GM19455 (cell line): ENCODE measurements around the gene UBA5.

Experiments used
- ATAC-seq: cut with Tn5 transposase; IDR thresholded peaks from one replicate; pipeline ENCODE4 v1.9.1; 2021; ENCODE audit not compliant: unreplicated experiment

Gene UBA5

DNA sequence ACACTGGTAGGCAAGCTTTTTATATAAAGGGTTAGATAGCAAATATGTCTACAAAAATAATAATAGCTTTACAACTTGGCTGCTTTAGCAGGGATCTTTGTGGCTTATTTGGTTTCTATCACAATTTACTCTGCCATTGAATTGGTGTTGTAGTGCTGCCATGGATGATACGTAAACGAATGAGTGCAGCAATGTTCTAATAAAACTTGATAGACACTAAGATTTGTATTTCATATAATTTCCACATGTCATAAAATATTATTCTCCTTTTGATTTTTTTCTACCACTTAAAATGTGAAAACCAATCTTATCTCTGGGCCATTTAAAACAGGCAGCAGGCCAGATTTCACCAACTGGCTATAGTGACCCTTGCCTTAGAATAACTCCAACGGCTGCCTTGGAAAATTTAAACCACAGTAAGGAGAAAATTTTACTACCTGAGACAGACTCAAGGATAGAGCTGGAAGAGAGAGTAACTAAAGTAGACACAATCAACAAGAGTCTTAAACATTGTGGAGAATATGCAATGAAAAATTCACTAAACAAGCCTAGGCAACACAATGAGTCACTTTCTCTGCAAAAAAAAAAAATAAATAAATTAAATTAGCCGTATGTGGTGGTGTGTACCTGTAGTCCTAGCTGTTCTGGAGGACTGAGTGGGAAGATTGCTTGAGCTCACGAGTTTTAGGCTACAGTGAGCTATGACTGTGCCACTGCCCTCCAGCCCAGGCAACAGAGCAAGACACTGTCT lies 54.0 kb downstream of the UBA5 start:
- ATAC-seq: no peak

DNA sequence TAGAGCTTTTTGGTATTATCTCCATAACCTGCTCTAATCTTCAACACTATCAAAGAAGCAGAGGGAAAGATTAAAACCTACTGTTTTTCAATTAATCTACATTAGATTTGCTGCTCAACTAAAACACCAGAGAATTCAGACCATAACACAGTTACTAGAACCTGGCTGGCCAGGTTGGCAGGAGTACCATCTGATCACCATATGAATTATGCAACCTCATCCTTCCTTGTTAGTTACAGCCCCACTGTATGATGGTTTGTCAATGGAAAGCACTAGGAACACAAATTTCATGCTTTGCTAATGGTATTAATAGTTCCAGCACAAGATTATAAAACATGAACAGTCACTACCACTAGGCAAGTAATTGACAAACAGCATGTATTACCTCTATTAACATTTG lies 56.2 kb downstream of the UBA5 start:
- no peak for ATAC-seq

DNA sequence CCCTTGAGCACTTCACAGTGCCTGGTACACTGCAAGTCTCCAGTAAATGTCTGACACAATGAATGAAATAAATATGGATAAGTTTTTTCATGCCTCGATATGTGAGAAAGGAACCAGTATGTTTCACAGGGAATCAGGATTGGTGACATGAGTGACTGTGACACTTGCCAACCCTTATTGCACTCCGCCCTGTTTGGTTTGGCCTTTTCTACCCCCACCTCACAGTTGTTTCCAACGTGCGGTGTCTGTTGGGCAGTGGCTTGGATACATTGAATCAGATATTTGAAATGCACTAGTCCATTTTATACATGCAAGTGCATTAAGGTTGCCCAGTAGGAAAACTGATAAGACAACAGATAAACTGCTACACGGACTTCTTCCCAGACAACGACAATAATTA lies 60.1 kb downstream of the UBA5 start:
- no peak for ATAC-seq

DNA sequence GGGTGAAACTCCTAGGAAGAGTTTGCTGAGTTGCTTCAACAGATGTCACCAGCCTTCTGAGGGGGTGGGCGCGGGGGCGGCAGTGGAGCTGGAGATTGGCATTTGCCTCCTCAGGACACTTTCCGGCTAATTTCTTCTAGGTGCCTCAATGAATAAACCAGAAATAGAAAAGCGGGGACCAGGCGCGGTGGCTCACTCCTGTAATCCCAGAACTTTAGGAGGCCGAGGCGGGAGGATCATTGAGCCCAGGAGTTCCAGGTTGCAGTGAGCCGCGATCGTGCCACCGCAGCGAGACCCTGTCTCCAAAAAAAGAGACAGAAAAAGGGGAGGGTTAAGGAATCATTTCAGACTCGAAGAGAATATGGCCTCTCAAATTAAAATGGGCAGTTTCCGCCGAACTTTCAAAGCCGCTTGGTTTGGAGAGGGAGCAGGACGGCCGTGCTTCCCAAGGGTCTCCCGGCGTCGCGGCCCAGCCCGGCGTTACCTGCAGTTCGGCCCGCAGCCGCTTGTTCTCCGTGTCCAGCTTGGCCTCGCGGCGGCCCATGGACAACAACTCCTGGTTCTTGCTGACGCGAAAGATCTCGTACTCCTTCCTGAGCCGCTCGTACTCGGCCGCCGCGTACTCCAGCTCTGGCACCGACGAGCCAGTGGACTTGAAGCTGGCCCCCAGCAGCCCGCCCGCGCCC lies 61.5 kb downstream of the UBA5 start:
- peak; percentile 36 for ATAC-seq

DNA sequence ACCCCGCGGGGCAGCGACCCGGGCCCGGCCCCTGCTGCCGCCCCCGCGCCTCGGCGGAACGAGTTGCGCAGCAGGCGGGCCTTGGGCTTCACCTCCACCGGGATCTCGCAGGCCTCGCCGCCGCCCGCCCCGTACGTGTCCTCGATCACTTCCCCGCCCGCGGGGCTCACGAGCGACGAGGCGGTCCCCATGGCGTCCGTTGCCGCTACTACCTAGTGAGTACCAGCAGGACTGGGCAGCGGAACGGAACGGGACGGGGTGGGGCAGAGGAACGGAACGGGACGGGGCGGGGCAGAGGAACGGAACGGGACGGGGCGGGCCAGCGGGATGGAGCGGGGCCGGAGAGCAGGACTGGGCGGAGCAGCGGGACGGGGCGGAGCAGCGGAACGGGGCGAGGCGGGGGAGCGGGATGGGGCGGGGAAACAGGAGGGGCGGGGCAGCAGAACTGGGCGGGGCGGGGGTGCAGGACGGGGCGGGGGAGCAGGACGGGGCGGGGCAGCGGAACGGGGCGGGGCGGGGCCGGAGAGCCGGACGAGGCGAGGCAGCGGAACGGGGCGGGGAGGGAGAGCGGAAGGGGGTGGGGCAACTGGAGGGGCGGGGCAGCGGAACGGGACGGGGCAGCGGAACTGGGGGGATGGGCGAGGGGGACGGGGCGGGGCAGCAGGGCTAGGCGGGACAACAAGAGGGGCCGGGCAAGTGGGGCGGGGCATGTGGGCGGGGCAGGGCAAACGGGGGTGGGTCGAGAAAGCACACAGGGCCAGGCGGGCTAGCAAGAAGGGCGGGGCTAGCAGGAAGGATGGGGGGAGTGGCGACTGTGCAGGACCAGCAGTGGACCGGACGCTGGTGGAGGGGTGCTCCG lies 62.3 kb downstream of the UBA5 start, which contains the start of gene NPHP3:
TSS of gene NPHP3 (minus strand) at position 245 of the 859 bp plus-strand sequence. CDS start at position 191, 54 bp downstream.
- peak; percentile 75 for ATAC-seq

DNA sequence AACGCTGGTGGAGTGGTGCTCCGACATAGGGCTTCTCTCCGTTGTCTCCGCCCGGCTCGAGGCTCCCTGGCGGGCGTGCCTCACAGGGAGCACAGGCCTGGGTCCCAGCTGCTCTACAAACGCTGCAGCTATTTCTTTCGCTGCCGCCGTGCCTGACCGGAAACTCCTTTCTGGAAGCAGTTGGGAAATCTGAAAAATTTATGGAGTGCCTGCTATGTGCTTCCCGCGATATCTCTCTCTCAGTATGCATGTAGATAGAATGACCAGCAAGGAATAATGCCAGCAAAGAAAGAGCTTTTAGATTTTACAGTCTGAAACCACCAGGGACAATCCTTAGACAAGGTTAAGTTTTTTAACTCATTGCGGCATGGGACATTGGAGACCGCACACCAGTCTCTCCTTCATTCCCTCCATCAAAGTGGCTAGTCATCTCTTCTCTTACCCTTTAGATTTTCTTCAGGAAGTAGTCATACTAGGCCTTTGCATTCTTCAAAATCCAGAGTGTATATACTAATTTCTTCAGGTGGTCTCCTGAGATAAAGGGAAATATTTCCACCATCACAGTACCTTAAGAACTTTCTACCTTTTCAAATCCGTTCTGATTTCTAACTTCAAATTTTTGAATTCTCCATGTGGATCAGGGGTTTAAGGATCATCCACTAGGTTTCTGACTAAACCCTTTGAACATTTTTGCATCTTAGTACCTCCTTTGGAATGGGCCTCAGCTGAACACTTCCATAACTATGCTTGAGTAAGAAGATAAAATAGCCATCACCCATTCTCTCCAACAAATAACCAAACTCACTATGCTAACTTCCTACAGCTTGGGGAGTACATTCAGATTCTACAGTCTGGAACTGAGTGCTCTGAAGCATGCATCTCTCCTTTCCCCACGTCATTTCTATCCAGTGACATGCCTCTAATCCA lies 63.2 kb downstream of the UBA5 start:
- peak; percentile 12 for ATAC-seq

DNA sequence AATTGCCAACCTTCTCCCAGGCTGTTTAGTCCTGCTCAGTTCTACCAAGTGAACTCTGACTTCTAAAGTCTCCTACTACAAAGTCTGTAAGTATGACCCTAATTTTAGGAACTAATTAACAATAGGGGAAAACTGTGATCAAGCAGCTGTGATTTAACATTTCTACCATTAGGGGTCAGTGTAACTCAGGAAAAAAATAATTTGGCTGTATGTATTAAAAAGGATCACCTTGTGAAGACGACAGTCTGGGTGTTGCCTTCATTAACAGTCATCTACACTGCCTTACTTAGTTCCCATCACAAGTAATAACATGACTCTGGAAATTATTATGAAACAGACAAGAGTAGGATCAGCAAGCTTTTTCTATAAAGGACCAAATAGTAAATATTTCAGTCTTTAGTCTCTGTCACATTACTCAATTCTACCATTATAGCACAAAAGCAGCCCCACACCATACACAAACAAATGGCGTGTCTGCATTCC lies 66.3 kb downstream of the UBA5 start:
- no peak for ATAC-seq
